Stimulated activated naive B cell treated with anti-CD40 and anti-IgM and Interleukin-4, amounts not matched to agents 10 μg/mL and 1 μg/mL and 100 μg/mL, for 72 hours (primary cell): ENCODE measurements around the gene ECE1.

Experiments
- ATAC-seq, 2 donors: fragments of 150-1000 bp; cut with Tn5 transposase; replicated peaks; 2 replicates each; pipeline ENCODE4 v1.10.0; 2021; ENCODE audit warnings: moderate library complexity in 1 of 2
- DNase-seq: peaks from one replicate; pipeline ENCODE4 v3.0.0; 2021
- H3K27ac Mint-ChIP-seq: one replicate; pipeline ENCODE4 v1.8.0; 2022; ENCODE audit warnings: mild to moderate bottlenecking, mixed read lengths
- H3K27me3 Mint-ChIP-seq, 2 donors: one replicate each; pipeline ENCODE4 v1.8.0; 2022; ENCODE audit warnings: mixed read lengths in 2 of 2
- H3K36me3 Mint-ChIP-seq, 2 donors: one replicate each; pipeline ENCODE4 v1.8.0; 2022; ENCODE audit warnings: mixed read lengths in 2 of 2, mild to moderate bottlenecking in 1 of 2
- H3K4me1 Mint-ChIP-seq, 2 donors: one replicate each; pipeline ENCODE4 v1.8.0; 2022; ENCODE audit warnings: mixed read lengths in 2 of 2, mild to moderate bottlenecking in 1 of 2
- H3K4me3 Mint-ChIP-seq, 2 donors: one replicate each; pipeline ENCODE4 v1.8.0; 2022; ENCODE audit warnings: mild to moderate bottlenecking in 2 of 2, mixed read lengths in 2 of 2, moderate library complexity in 1 of 2
- H3K9me3 Mint-ChIP-seq, 2 donors: one replicate each; pipeline ENCODE4 v1.8.0; 2022; ENCODE audit warnings: mixed read lengths in 2 of 2, mild to moderate bottlenecking in 1 of 2

Gene ECE1

DNA sequence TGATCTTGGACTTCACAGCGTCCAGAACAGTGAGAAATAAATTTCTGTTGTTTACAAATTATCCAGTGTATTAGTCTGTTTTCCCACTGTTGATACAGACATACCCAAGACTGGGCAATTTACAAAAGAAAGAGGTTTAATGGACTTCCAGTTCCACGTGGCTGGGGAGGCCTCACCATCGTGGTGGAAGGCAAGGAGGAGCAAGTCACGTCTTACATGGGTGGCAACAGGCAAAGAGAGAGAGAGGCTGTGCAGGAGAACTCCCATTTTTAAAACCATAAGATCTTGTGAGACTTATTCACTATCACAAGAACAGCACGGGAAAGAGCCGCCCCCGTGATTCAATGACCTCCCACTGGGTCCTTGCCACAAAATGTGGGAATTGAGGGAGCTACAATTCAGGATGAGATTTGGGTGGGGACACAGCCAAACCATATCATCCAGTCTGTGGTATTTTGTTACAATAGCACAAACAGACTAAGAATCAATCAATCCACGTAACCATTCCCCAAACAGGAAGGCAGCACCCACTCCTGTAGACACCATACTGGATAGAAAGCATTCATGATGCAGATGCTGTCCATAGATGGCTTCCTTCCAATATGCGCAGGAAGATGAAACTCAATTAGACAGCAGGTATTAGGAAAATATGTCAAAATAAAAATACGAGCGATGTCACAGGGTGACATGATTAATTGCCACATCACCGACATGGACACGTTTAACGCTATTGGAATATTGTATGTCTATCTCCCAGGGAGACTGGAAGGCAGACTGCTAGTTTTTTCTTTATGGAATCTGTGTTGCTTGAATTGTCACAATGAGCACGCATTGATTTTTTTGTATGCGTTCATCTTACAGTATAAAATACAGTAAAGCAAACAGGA is 22.8 kb downstream of the ECE1 start:
- peak overlapping the region; percentile 2 for H3K27ac Mint-ChIP-seq
- H3K4me3 Mint-ChIP-seq: no peak overlapping the region
- H3K4me1 Mint-ChIP-seq: peaks cover 22 to 55% of the 10 kb centered on the region in 2 donors
- H3K27me3 Mint-ChIP-seq: no peaks in the 10 kb centered on the region
- no peak for ATAC-seq
- peaks cover 62 to 69% of the 10 kb centered on the region in 2 donors for H3K36me3 Mint-ChIP-seq
- no peaks in the 10 kb centered on the region for H3K9me3 Mint-ChIP-seq
- DNase-seq: no peak

- H3K27ac Mint-ChIP-seq: peak overlapping the region; percentile 5
- peaks cover 30 to 57% of the 10 kb centered on the region in 2 donors for H3K4me1 Mint-ChIP-seq
- DNase-seq: no peak
- H3K27me3 Mint-ChIP-seq: no peaks in the 10 kb centered on the region
- no peaks in the 10 kb centered on the region for H3K9me3 Mint-ChIP-seq
- no peak for ATAC-seq
- H3K4me3 Mint-ChIP-seq: no peak overlapping the region
- H3K36me3 Mint-ChIP-seq: peaks cover 64 to 67% of the 10 kb centered on the region in 2 donors
These were observed 24.0 kb downstream of the ECE1 start for GRCh38 chr1:21266119-21266774.

GRCh38 chr1:21265644-21266043 is 24.6 kb downstream of the ECE1 start:
- ATAC-seq (no peak), DNase-seq (no peak)
- Mint-ChIP-seq H3K9me3 (no peaks in the 10 kb centered on the region), H3K4me1 (peaks cover 29 to 57% of the 10 kb centered on the region in 2 donors), H3K36me3 (peaks cover 63 to 68% of the 10 kb centered on the region in 2 donors), H3K27me3 (no peaks in the 10 kb centered on the region), H3K4me3 (no peak overlapping the region), H3K27ac (no peak overlapping the region)

DNA sequence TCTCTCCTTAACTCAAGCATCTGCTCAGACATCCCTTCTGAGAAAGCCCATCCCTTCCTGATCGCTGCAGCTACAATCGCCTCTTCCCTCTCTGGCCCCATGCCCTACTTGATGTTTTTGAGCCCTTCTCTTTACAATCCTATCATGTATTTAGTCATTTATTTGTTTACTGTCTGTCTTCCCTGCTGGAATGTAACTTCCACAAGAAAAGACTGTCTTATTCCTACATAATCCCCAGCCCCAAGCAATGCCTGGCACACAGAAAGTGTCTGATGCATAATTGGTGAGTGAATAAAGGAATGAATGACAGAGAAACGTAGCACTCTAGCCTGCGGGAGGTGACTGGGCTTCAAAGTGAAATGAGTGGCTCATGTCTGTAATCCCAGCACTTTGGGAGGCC is 25.4 kb downstream of the ECE1 start:
- DNase-seq: no peak
- Mint-ChIP-seq H3K27ac (peak overlapping the region; percentile 1), H3K4me3 (no peak overlapping the region), H3K27me3 (no peaks in the 10 kb centered on the region), H3K9me3 (no peaks in the 10 kb centered on the region), H3K4me1 (peaks cover 27 to 50% of the 10 kb centered on the region in 2 donors), H3K36me3 (peaks cover 60 to 69% of the 10 kb centered on the region in 2 donors)
- no peak for ATAC-seq

DNA sequence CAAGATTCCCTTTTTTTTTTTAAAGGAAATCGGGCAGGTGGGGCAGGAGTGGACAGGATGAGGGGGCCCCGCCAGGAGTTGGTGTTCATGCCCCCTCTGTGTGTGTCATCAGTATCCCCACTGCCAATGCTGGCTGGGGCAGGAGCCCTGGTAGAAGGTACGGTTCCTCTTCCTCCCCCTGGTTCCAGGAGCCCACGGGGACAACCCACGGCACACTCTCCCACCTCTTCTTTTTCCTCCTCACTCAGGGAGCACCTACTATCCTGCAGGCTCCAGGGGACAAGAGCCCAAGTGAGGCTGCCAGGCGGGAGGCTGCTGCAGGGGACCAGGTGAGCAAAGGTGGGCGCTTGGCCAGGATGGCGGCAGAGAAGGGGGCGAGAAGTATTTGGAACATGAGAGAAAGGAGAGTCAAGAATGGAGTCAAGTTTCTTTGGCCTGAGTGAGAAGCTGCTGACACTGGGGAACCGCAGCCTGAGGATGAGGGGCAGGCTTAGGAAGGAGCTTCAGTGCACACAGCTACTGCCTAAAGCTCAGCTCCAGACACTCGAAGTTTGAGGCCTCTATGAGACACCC is 26.5 kb downstream of the ECE1 start:
- Mint-ChIP-seq H3K36me3 (peaks cover 60 to 67% of the 10 kb centered on the region in 2 donors), H3K4me3 (no peak overlapping the region), H3K9me3 (no peaks in the 10 kb centered on the region), H3K4me1 (peaks cover 31 to 48% of the 10 kb centered on the region in 2 donors), H3K27ac (peak overlapping the region; percentile 62), H3K27me3 (no peaks in the 10 kb centered on the region)
- ATAC-seq (no peak), DNase-seq (no peak)

DNA sequence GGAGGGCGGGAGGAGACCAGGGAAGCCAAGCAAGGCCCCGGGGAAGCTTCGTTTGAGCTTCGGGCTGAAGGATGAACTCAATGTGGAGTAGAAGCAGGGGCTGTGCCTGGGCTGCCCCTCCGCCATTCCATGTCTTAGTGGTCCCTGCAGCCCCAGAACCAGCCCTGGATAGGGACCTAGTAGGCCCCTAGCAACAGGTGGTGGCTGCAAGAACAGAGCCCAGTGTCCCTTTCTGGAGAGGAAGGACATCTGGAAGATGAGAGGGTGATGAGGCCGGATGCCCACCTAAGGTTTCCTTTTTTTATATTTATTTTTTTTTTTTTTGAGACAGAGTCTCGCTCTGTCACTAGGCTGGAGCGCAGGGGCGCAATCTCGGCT is 27.2 kb downstream of the ECE1 start:
- Mint-ChIP-seq H3K27me3 (no peaks in the 10 kb centered on the region), H3K4me3 (no peak overlapping the region), H3K27ac (peak overlapping the region; percentile 67), H3K9me3 (no peaks in the 10 kb centered on the region), H3K4me1 (peaks cover 36 to 50% of the 10 kb centered on the region in 2 donors), H3K36me3 (peaks cover 61 to 67% of the 10 kb centered on the region in 2 donors)
- DNase-seq: no peak
- ATAC-seq: no peak

DNA sequence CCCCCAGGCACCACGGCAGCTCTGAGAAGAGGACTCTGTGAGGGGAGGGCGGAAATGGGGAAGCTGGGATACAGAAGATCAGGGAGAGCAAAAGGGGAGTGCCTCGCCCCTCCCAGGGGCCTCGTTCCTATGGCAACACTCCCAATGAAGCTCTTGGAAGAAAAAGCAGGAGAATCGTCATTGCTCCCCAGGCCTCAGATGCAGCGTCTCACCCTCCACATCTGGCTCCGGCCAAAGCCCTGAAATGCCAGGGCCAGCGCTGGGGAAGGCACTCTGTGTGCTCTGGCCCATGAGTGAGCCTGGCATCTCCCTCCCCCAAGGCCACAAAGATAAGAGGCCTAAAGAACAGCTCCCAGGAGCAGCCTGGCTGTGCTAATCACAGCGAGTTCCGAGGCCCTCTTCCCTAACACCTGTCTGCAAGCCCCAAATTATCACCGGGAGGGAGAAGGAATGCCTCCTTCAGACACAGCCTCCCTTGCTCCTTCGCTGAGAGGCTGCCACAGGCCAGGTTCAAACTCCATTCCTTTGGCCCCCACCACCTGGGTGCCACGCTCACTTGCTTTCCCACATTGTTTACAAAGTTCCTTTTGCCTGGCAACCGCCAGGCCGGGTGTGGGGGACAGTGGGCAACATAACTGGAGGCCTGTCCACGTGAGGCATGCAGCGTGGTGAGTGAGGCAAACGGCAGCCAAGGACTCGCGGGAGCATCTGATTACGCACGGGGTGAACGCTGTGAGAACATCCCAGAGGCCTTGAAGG is 27.8 kb downstream of the ECE1 start:
- H3K4me1 Mint-ChIP-seq: peaks cover 40 to 56% of the 10 kb centered on the region in 2 donors
- H3K9me3 Mint-ChIP-seq: no peaks in the 10 kb centered on the region
- peaks cover 61 to 67% of the 10 kb centered on the region in 2 donors for H3K36me3 Mint-ChIP-seq
- no peak for ATAC-seq
- H3K4me3 Mint-ChIP-seq: peak overlapping the region; percentile 40 to 74
- no peaks in the 10 kb centered on the region for H3K27me3 Mint-ChIP-seq
- no peak for DNase-seq
- H3K27ac Mint-ChIP-seq: peak overlapping the region; percentile 87

DNA sequence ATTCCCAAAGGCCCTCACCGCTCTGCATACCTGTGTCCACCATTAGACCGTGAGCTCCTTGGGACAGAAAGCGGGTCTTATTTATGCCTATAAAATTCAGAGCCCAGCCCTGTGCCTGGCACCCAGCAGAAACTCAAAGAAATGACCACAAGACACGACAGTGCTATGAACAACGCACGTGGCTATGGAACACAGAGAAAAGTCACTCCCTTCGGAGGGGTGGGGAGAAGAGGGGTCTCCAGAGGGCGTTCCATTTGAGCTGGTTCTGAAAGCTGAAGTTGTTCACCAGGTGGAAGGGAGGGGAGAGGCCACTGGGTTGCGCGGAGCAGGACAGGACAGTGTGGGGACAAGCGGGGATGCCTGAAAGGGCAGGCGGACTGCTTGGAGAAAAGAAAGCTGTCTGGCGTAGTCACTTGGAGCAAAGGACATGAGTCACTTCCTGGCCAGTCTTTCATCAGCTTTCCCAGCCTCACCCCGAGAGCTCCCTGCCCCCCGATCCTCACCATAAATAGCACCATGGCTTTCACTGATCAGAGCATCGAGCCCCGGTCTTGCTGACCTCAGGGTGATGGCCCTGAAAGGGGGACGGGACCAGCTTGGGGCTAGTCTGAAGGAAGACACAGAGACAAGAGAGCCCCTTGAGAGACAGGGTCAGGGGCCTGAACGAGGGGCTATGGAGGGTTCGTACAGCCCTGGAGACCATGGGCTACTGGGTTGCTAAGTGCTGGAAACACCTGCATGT is 28.5 kb downstream of the ECE1 start:
- Mint-ChIP-seq H3K36me3 (peaks cover 61 to 67% of the 10 kb centered on the region in 2 donors), H3K27me3 (no peaks in the 10 kb centered on the region)

DNA sequence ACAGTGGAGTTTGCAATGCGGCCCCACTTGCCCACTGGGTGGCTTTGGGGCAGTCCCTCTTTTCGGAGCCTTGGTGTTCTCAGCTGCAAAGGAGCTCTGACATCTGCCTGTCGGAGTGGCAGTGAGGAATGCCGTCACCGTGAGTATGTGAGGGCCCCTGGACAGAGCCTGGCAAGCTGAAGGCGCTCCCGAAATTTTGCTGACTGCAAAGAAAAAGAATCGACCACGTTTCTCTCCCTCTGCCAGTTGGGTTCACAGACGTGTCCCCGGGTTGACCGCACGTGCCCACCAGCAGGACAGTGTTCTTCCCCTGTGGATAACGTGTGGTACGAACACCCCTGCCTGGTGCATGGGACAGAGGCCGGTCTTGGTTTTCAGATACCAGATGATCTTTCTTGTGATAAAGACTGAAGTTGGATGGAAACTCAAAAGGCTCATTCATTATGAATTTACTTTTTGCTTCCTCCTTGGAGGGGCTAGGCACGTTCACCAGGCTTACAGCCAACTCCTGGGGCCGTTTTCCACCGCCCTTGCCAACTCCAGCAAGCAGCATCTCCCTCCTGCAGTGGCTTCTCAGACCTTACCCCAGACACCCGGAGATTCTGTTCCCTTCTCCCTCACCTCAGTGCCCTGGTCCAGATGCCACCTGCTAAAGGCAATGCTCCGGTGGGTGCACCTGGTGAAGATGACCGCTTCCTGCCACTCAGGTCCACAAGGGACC is 29.7 kb downstream of the ECE1 start:
- DNase-seq: no peak
- H3K4me1 Mint-ChIP-seq: peaks cover 49 to 65% of the 10 kb centered on the region in 2 donors
- no peaks in the 10 kb centered on the region for H3K27me3 Mint-ChIP-seq
- H3K36me3 Mint-ChIP-seq: peaks cover 64 to 77% of the 10 kb centered on the region in 2 donors
- ATAC-seq: no peak
- H3K4me3 Mint-ChIP-seq: no peak overlapping the region
- H3K27ac Mint-ChIP-seq: peak overlapping the region; percentile 87
- H3K9me3 Mint-ChIP-seq: no peaks in the 10 kb centered on the region

More for the DNA sequence above, 28.5 kb downstream of the ECE1 start:
- Mint-ChIP-seq H3K9me3 (no peaks in the 10 kb centered on the region), H3K4me1 (peaks cover 44 to 57% of the 10 kb centered on the region in 2 donors), H3K4me3 (peak overlapping the region; percentile 40 to 74), H3K27ac (peak overlapping the region; percentile 87)
- ATAC-seq (peak; percentile 50 to 63), DNase-seq (no peak)

- Mint-ChIP-seq H3K36me3 (peaks cover 64 to 82% of the 10 kb centered on the region in 2 donors), H3K27me3 (no peaks in the 10 kb centered on the region)
These were observed 30.8 kb downstream of the ECE1 start for GRCh38 chr1:21259316-21260076.

GRCh38 chr1:21258331-21259134 is 31.7 kb downstream of the ECE1 start:
- Mint-ChIP-seq H3K27ac (peak overlapping the region; percentile 79), H3K27me3 (no peaks in the 10 kb centered on the region), H3K9me3 (no peaks in the 10 kb centered on the region), H3K4me3 (no peak overlapping the region), H3K36me3 (peaks cover 61 to 83% of the 10 kb centered on the region in 2 donors), H3K4me1 (peaks cover 57 to 71% of the 10 kb centered on the region in 2 donors)
- ATAC-seq (no peak), DNase-seq (no peak)

More at GRCh38 chr1:21259316-21260076, 30.8 kb downstream of the ECE1 start:
- H3K27ac Mint-ChIP-seq: peak overlapping the region; percentile 14
- H3K9me3 Mint-ChIP-seq: no peaks in the 10 kb centered on the region
- no peak for ATAC-seq
- peaks cover 54 to 69% of the 10 kb centered on the region in 2 donors for H3K4me1 Mint-ChIP-seq
- DNase-seq: no peak
- H3K4me3 Mint-ChIP-seq: no peak overlapping the region
